Glomerular visceral epithelial cell (primary cell): Measurements from ENCODE around the gene TTC7B.

Experiments used
- DNase-seq: peaks from one replicate; pipeline ENCODE4 v3.0.0-alpha.2; 2016; ENCODE audit errors: extremely low spot score

The TTC7B gene

GRCh38 chr14:90777358-90777757 lies 38.9 kb downstream of the TTC7B start:
- DNase-seq = no peak

GRCh38 chr14:90775441-90775840 lies 40.8 kb downstream of the TTC7B start:
- DNase-seq = no peak

GRCh38 chr14:90774316-90774715 lies 41.9 kb downstream of the TTC7B start:
- no peak for DNase-seq

DNA sequence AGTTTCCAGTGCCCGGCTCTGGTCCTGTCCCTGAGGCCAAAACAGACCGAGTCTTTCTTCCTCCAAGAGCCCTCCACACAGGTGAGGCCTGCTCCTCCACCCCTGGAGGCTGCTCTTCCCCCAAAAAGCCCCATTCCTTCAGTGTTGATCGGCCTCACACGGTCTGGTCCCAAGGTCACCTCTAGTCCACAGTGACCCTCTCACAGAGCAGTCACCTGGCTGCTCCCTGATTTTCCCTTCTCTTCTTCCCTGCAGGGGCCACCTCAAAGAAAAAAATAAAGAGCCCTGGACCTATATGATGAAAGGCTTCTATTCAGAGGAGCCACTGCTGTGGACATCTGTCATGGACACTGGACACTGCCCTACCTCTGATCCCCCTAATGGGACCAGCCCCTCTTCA lies 42.5 kb downstream of the TTC7B start:
- DNase-seq = no peak

DNA sequence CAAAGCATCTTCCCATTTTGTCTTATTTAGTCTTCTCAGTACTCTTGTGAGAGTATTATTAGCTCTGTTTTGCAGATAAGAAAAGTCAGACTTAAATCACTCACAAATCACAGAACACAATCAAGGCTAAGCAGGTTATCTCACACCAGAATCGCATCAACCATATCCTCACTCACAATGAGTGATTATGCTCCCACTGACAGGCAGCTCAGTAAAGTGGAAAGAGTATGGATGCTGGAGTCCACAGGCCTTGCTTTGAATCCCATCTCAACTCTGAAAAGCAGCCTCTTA lies 43.1 kb downstream of the TTC7B start:
- no peak for DNase-seq

GRCh38 chr14:90767899-90768298 lies 48.3 kb downstream of the TTC7B start:
- DNase-seq = no peak

DNA sequence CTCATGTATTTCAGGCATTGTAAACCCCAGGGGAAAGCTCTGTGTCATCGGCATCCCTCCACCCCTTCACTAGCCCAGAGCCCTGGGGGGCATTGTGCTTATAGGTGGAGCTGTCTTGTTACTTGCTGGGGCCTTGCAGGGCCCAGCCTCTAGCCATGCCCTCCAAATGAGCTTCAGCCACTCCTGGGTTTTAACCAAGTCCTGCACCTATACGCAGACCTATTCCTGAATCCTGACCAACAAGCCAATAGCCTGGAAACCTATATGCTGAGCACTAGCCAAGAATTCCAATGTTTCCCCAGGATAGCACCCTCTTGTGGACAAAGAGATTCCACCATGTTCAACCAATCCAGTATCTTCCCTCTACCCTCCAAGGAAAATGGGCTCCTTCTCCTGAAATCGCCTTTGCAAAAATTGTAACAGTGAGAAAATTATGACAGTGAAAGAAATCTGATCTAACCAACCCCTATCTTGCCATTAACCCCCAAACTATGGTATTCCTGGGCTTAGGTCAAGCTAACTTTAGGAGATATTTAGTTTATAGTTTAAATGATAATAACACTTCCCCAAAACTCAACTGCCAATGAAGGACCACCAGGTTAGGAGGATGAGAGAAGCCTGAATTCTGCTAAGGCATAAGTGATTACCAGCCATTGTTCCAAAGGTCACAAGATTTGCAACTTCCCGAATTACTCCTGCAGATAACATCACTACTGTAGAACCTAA lies 55.5 kb downstream of the TTC7B start:
- DNase-seq = peak; percentile 33

- DNase-seq = no peak
These were observed 56.2 kb downstream of the TTC7B start for GRCh38 chr14:90760078-90760444.

GRCh38 chr14:90759370-90760077 lies 56.7 kb downstream of the TTC7B start:
- no peak for DNase-seq

DNA sequence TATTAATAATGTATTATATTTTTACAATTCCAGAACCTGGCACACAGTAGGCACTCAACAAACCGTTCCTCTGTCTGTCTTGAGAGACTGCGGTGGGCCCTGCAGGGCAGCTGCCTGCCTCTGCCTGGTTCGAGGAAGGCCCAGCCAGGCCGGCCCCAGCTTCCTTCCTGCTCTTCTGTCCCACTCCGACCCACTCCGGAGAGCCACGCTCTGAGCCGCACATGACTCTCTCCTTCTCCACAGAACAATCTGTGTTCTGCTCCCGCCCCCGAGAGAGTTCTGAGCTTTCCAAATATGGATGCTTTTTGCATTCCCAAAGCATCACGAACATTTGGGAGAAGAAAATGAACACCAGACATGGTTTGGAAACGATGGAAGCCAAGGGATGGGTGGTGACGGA lies 57.3 kb downstream of the TTC7B start:
- DNase-seq = no peak

GRCh38 chr14:90758028-90758889 lies 58.0 kb downstream of the TTC7B start:
- peak; percentile 95 for DNase-seq

DNA sequence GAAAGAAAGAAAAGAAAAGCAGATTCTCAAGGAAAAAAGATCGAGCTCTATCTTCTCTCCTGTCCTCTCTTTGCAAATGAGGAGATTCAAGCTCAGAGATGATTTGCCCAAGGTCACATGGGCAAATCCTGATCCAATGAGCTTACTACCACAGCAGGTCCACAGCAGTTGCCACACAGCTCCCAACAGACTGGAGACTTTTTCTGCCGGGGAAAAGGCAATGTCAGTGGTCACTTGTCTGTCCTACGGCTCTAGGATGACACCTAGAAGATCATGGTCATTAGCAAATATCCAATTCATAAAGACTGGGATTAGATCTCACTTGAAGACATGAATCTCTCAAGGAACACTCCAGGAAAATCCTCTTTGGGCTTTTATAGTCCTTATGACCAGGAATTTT lies 58.8 kb downstream of the TTC7B start:
- DNase-seq = no peak

GRCh38 chr14:90756755-90757345 lies 59.4 kb downstream of the TTC7B start:
- DNase-seq = no peak

GRCh38 chr14:90755661-90756304 lies 60.4 kb downstream of the TTC7B start:
- no peak for DNase-seq

DNA sequence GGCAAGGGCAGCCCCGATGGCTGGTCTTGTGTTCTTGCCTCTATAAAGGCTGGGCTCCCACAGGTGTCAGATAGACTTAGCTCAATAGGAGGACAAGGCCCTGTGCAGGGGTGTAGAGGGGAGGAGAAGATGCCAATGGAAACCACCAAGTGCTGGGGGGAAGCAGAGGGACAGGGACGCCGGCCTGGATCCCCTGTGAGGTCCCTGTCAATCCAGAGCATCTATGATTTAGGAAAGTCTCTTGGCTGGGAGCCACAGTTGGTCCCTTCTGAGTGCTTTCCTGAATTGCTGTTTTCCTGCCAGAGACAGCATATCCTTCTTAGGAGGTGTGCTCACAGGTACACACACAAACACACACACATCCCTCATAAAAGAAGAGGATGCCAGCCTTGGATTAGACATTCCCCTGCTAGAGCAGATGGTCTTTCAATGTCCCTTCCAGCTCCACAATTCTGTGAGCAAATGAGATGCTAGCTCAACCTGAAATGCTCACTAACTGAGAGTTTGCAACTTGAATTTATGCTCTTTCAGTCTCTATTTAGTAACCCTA lies 62.7 kb downstream of the TTC7B start:
- DNase-seq = no peak

- no peak for DNase-seq
These were observed 65.5 kb downstream of the TTC7B start for GRCh38 chr14:90750701-90751100.

- DNase-seq = no peak
These were observed 66.0 kb downstream of the TTC7B start for GRCh38 chr14:90750191-90750590.

DNA sequence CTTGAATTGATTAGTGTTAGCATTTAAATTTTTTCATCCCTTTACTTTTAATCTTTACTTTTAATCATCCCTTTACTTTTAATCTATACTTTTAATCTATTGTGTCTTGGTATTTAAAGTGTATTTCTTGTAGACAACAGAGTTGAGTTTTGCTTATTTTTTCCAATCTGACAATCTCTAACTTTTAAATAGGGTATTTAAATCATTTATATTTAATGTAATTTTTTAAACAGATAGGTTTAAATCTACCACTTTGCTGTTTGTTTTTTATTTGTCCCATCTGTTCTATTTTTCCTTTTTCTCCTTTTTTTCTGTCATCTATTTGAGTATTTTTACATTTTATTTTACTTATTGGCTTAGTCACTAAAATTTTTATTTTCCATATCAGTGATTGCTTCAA lies 68.3 kb downstream of the TTC7B start:
- no peak for DNase-seq

DNA sequence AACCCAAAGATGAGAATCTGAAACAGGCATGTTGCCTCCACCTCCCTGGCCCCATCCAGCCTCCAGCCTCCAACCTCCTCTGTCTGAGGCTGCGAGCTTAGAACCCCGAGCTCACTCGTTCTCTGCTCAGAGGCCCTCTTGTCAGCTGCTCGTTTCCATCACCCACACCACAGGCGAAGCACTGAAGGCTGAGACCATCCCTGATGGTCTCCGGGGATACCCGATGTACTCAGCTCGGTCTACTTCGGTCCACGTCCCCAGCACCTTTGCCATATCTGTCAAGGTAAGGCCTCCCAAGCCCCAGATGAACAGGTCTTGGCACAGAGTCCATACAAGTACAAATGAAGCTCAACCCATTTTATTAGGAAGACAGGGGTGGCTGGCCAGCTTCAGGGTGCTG lies 72.4 kb downstream of the TTC7B start:
- no peak for DNase-seq

- DNase-seq = no peak
These were observed 72.8 kb downstream of the TTC7B start for GRCh38 chr14:90743425-90743824.

DNA sequence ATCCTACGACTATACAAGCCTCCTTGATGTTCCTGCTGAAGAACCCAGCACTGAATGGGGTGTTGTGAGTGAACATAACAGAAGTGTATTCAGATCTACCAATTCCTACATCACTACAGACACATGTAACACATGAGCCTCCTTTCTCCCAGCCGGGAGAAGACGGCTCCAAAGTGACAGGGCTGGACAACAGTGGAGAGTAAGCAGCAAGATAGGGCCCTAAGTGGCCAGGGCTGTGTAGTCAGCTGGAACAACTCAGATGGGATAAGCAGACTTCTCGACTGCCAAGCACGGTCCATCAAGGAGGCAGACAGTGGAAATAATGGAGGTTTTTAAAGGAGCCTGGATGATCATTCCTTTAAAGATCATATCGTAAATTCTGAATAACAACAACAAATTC lies 73.5 kb downstream of the TTC7B start:
- DNase-seq = no peak

DNA sequence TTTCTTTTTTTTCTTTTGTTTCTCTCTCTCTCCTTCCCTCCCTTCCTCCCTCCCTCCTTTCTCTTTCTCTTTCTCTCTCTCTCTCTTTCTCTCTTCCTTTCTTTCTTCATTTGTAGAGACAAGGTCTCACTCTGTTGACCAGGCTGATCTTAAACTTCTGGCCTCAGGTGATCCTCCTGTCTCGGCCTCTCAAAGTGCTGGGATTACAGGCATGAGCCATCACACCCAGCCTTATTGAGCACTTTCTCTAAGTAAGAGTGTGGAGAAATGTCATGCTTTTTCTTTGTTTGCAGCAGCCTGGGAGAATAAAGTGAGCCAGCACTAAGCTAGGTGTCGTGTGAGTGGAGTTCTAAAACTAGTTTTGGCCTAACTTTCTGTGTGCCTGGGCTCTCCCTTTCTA lies 74.0 kb downstream of the TTC7B start:
- DNase-seq = no peak
